ENCODE data around the gene DPF1.

The DPF1 gene

GRCh38 chr19:38223617-38224013, 407 bp downstream of the DPF1 start:
- ChIA-PET CTCF (no interaction called here), POLR2A (ENCODE audit: low non-redundant PET) (no interaction called here)
- H3K27ac ChIP-seq: peak overlapping the region; percentile 72

GRCh38 chr19:38223119-38223523, 901 bp downstream of the DPF1 start:
- H3K27ac ChIP-seq: no peak overlapping the region
- CTCF ChIA-PET: no interaction called here
- TF ChIP-seq, protein P1, sequence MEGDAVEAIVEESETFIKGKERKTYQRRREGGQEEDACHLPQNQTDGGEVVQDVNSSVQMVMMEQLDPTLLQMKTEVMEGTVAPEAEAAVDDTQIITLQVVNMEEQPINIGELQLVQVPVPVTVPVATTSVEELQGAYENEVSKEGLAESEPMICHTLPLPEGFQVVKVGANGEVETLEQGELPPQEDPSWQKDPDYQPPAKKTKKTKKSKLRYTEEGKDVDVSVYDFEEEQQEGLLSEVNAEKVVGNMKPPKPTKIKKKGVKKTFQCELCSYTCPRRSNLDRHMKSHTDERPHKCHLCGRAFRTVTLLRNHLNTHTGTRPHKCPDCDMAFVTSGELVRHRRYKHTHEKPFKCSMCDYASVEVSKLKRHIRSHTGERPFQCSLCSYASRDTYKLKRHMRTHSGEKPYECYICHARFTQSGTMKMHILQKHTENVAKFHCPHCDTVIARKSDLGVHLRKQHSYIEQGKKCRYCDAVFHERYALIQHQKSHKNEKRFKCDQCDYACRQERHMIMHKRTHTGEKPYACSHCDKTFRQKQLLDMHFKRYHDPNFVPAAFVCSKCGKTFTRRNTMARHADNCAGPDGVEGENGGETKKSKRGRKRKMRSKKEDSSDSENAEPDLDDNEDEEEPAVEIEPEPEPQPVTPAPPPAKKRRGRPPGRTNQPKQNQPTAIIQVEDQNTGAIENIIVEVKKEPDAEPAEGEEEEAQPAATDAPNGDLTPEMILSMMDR (conservative IDR thresholded peaks at IDR 0.05; ENCODE audit: low read depth): no peak
- DNase-seq (ENCODE audit: low spot score): no peak
- POLR2A ChIA-PET (ENCODE audit: low non-redundant PET): no interaction called here

More at GRCh38 chr19:38223617-38224013, 407 bp downstream of the DPF1 start:
- TF ChIP-seq, protein P1 (conservative IDR thresholded peaks at IDR 0.05; ENCODE audit: low read depth): no peak
- DNase-seq (ENCODE audit: low spot score): no peak

DNA sequence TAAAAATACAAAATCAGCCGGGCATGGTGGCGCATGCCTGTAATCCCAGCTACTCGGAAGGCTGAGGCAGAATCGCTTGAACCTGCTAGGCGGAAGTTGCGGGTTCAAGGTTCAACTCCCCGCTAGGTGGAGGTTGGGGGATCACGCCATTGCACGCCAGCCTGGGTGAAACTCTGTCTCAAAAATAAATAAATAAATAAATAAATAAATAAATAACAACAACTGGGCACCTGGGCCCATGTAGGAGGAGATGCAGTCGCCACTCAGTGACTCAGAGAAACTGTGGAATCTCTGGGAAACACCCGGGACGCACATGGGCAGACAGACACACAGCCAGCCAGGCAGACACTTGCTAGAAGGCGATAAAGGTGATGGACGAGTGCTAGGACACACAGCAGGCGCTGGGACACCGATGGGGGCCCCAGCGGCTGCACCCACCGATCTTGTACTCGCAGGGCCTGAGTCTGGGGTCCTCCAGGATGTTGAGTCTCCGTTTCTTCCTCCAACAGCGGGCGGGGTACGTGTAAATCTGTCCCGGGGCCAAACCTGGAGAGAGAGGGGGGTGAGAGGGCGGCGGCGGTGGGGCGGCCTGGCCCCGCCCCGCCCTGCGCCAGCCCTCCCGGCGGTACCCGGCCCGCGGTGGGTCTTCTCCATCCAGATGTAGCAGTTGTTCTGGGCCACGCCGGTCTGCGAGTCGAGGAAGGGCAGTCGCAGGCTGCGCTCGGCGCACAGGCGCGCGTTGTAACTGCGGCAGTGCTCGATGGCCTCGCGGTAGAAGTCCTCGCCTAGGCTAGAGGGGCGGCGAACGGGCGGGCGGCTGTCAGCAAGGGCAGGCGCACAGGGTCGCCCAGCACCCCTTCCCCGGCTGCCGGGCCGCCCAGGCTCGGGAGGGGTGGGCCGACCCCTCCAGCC, 1.8 kb downstream of the DPF1 start:
- DNase-seq (ENCODE audit: low spot score): no peak
- ChIA-PET POLR2A (ENCODE audit: low non-redundant PET) (no interaction called here), CTCF (interaction anchor here (1.0 kb wide), 1 partner anchor 324 kb away, joined by 3 read pairs; no protein-coding TSS in a partner anchor)
- TF ChIP-seq, protein P1 (conservative IDR thresholded peaks at IDR 0.05; ENCODE audit: low read depth): no peak
- peak overlapping the region; percentile 57 for H3K27ac ChIP-seq

GRCh38 chr19:38221421-38221820, 2.6 kb downstream of the DPF1 start:
- DNase-seq (ENCODE audit: low spot score): no peak
- ChIA-PET CTCF (interaction anchor here (1.0 kb wide), 1 partner anchor 323 kb away, joined by 3 read pairs; no protein-coding TSS in a partner anchor), POLR2A (ENCODE audit: low non-redundant PET) (no interaction called here)
- H3K27ac ChIP-seq: peak overlapping the region; percentile 57
- TF ChIP-seq, protein P1 (conservative IDR thresholded peaks at IDR 0.05; ENCODE audit: low read depth): no peak

DNA sequence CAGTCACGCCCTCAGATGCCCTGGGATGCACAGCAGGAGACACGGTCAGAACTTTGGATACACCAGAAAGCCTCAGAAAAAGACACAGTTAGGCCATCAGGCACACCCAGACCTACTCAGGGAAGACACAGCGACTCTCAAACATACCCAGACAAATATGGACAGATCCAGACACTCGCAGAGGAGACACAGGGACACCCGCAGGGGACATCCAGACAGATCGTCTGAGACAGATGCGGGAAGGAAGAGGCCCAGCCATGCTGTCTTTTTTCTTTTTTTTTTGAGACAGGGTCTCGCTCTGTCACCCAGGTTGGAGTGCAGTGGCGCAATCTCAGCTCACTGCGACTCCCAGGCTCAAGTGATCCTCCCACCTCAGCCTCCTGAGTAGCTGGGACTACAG, 4.8 kb downstream of the DPF1 start:
- ChIA-PET CTCF (no interaction called here), POLR2A (ENCODE audit: low non-redundant PET) (no interaction called here)
- TF ChIP-seq, protein P1 (conservative IDR thresholded peaks at IDR 0.05; ENCODE audit: low read depth): no peak
- H3K27ac ChIP-seq: peak overlapping the region; percentile 98
- no peak for DNase-seq (ENCODE audit: low spot score)

GRCh38 chr19:38218204-38218603, 5.8 kb downstream of the DPF1 start:
- TF ChIP-seq, protein P1 (conservative IDR thresholded peaks at IDR 0.05; ENCODE audit: low read depth): no peak
- CTCF ChIA-PET: no interaction called here
- no peak for DNase-seq (ENCODE audit: low spot score)

More at GRCh38 chr19:38218204-38218603, 5.8 kb downstream of the DPF1 start:
- POLR2A ChIA-PET (ENCODE audit: low non-redundant PET): no interaction called here
- peak overlapping the region; percentile 98 for H3K27ac ChIP-seq

Measured in RWPE1 (cell line).